Activated gamma-delta T cell treated with Interleukin-2 at 50 U/mL for 16 hours (primary cell): Measurements from ENCODE around the gene SAT1.

Experiments
- DNase-seq: peaks from one replicate; pipeline ENCODE4 v3.0.0-alpha.2; 2020

SAT1 gene

GRCh38 chrX:23811656-23812055, 28.7 kb downstream of the SAT1 start:
- no peak for DNase-seq

- DNase-seq, result no peak
These were observed 30.8 kb downstream of the SAT1 start for GRCh38 chrX:23813808-23814207.

GRCh38 chrX:23815376-23815775, 32.4 kb downstream of the SAT1 start:
- no peak for DNase-seq

- DNase-seq, result no peak
These were observed 33.2 kb downstream of the SAT1 start for GRCh38 chrX:23816179-23816578.

GRCh38 chrX:23817979-23818336, 35.0 kb downstream of the SAT1 start:
- no peak for DNase-seq

GRCh38 chrX:23819385-23820234, 36.6 kb downstream of the SAT1 start:
- no peak for DNase-seq

- no peak for DNase-seq
These were observed 37.3 kb downstream of the SAT1 start for GRCh38 chrX:23820235-23820782.

- no peak for DNase-seq
These were observed 38.9 kb downstream of the SAT1 start for GRCh38 chrX:23821847-23822246.

- no peak for DNase-seq
These were observed 39.4 kb downstream of the SAT1 start for GRCh38 chrX:23822397-23822796.

GRCh38 chrX:23822841-23823240, 39.9 kb downstream of the SAT1 start:
- no peak for DNase-seq

- DNase-seq, result no peak
These were observed 42.7 kb downstream of the SAT1 start for GRCh38 chrX:23825675-23826074.

- DNase-seq, result no peak
These were observed 43.2 kb downstream of the SAT1 start for GRCh38 chrX:23826216-23826615.

- DNase-seq, result no peak
These were observed 43.7 kb downstream of the SAT1 start for GRCh38 chrX:23826653-23827052.

GRCh38 chrX:23828881-23829280, 45.9 kb downstream of the SAT1 start:
- DNase-seq, result no peak

GRCh38 chrX:23832721-23833120, 49.7 kb downstream of the SAT1 start:
- DNase-seq, result no peak
